CD4-positive, alpha-beta T cell treated with Interferon alpha-2 for 1 hour (primary cell): Measurements from ENCODE around the gene SMG5.
A peak's percentile ranks its signal among the peaks of the same experiment; 100 is the strongest.
"Not testable (repeated sequence)": the region's sequence is repeated elsewhere in the genome, so short reads cannot be mapped to it uniquely, and the experiment has no call there.

Source experiments
- DNase-seq, 2 donors: peaks; one replicate each; pipeline ENCODE4 v3.0.0-alpha.2; 2020 to 2022

Gene SMG5

GRCh38 chr1:156244712-156245111, 37.9 kb downstream of the SMG5 start:
- no peak for DNase-seq

- DNase-seq: no peak
These were observed 38.5 kb downstream of the SMG5 start for GRCh38 chr1:156244126-156244525.

DNA sequence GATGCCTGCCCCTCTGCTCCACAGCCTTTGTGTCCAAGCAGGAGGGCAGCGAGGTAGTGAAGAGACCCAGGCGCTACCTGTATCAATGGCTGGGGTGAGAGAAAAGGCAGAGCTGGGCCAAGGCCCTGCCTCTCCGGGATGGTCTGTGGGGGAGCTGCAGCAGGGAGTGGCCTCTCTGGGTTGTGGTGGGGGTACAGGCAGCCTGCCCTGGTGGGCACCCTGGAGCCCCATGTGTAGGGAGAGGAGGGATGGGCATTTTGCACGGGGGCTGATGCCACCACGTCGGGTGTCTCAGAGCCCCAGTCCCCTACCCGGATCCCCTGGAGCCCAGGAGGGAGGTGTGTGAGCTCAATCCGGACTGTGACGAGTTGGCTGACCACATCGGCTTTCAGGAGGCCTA, 39.9 kb downstream of the SMG5 start:
- no peak for DNase-seq

GRCh38 chr1:156241926-156242325, 40.7 kb downstream of the SMG5 start, which contains the start of gene BGLAP:
Gene BGLAP, plus strand, starts transcription at chr1:156242184. Its CDS starts 48 bp downstream, at chr1:156242232.
- DNase-seq: no peak

DNA sequence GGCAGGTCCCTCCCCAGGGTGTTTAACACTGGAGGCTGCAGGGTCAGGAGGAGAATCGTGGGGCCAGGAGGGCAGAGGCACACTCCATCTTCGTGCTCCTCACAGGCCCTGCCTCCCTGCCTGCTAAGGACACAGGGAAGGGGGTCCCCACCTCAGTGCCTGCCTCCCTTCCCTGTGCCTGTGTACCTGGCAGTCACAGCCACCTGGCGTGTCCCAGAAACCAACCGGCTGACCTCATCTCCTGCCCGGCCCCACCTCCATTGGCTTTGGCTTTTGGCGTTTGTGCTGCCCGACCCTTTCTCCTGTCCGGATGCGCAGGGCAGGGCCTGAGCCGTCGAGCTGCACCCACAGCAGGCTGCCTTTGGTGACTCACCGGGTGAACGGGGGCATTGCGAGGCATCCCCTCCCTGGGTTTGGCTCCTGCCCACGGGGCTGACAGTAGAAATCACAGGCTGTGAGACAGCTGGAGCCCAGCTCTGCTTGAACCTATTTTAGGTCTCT, 41.3 kb downstream of the SMG5 start:
- DNase-seq: no peak

DNA sequence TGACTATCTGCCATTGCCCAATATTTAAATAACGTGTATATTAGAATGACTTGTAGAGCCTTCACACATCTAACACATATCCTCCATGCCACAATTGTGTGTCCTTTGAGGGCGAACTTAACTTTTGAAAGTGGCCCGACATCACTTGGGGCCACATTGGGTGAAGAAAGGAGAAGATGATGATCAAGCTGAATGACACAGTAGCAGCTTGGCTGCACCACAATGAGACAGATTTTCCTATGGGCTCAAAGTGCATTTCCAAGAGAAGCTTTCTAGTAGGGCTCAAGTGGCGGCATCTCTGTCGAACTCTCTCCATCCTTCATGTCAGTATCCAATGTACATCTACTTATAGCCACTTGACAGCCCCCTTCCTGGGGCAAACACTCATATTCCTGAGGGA, 44.4 kb downstream of the SMG5 start:
- no peak for DNase-seq

DNA sequence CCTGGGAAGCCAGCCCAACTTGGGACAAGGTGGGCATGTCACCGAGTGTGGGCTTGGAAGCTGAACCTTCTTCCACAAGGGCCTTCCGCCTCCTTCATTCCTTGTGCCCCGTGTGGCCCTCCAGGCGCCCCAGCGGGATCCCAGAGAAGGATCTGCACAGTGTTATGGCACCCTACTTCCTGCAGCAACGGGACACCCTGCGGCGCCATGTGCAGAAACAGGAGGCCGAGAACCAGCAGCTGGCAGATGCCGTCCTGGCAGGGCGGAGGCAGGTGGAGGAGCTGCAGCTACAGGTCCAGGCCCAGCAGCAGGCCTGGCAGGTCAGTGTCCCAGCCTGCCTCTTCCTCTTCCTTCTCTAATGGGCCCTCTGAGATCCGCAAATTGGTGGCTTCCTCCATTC, 46.5 kb downstream of the SMG5 start:
- DNase-seq: no peak

DNA sequence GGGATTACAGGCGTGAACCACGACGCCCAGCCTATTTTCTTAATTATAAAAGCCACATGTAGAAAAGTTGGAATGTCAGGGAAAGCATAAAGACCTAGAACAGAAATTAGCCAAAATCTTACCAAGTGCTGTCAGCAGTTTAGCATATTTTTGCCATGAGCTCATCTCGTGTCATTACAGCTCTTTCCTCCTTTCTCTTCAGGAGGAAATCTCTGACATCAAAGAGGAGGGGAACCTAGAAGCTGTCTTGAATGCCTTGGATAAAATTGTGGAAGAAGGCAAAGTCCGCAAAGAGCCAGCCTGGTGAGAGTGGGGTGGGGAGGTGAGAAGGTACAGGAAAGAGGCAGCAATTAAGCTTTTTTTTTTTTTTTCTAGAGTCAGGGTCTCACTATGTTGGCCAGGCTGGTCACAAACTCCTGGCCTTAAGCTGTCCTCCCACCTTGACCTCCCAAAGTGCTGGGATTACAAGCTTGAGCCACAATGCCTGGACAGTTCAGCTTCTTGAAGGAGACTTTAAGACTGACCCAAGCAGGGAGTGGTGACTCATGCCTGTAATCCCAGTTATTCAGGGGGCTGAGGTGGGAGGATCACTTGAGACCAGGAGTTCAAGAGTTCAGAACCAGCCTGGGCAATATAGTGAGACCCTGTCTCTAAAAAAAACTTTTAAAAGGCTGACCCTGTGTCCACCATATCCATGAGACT, 49.0 kb downstream of the SMG5 start:
- no peak for DNase-seq

DNA sequence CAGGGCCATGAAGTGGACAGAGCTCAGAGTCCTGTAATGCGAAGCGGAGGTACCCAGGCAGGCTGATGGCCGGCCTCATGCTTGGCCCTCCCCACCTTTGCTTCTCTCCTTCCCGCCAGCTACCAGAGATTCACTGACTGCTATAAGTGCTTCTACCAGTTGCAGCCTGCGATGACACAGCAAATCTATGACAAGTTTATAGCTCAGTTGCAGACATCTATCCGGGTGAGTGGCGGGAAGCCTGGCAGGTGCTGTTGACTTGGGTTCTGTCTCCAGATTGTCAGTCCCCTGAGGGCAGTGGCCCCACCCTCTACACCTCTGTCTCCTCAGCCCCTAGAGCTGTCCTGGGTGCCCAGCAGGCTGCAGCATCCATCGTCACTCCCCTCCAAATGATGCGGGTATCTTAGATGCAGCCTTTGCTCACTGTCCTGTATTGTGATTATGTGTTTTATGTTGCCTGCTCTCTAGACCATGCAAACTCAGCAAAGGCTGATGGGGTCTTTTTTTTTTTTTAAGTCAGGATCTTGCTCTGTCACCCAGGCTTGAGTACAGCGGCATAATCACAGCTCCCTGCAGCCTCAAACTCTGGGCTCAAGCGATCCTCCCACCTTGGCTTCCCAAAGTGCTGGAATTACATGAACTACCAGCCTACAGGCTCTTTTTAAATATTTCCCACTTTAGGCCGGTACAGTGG, 50.3 kb downstream of the SMG5 start:
- DNase-seq: no peak

- no peak for DNase-seq
These were observed 52.2 kb downstream of the SMG5 start for GRCh38 chr1:156230473-156230837.

GRCh38 chr1:156229809-156230472, 52.7 kb downstream of the SMG5 start:
- no peak for DNase-seq

DNA sequence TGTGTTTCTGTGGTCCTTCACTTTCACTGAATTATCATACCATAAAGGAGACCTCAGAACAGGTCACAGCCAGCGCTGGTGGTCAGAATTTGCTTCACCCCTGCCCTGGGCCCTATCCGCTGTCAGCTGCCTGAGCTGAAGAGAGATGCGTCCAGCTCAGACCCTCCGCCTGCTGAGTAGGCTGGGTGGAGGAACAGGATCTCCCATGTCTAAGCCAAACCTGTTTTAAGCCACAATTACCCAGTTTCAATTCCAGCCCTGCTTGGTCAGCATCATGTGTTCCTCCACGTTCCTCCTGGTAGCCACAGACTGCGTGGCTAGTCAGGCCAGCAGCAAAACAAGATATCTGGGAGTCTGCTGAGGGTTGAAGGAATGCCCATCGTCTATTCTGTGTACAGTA, 54.1 kb downstream of the SMG5 start:
- no peak for DNase-seq

- DNase-seq: no peak
These were observed 55.8 kb downstream of the SMG5 start for GRCh38 chr1:156226782-156227181.

DNA sequence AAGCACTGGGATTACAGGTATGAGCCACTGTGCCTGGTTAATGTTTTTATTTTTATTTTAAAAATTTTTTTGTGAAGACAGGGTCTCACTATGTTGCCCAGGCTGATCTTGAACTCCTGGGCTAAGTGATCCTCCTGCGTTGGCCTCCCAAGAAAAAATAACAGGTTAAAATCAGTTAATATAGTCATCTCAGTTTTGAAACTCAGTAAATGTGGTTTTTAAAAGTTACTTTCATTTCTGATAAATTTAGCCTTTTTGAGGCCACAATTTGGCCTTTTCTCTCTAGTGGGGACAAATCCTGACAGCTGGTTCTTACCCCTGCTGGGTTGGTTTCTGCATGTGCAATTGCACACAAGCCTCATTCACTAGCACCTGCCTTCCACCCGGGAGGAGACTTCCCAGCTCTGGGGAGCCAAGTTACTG, 56.5 kb downstream of the SMG5 start:
- no peak for DNase-seq

- DNase-seq: no peak
These were observed 57.0 kb downstream of the SMG5 start for GRCh38 chr1:156225677-156226014.

- no peak for DNase-seq
These were observed 60.5 kb downstream of the SMG5 start for GRCh38 chr1:156221986-156222692.

- DNase-seq: no peak
These were observed 62.4 kb downstream of the SMG5 start for GRCh38 chr1:156220226-156220625.

DNA sequence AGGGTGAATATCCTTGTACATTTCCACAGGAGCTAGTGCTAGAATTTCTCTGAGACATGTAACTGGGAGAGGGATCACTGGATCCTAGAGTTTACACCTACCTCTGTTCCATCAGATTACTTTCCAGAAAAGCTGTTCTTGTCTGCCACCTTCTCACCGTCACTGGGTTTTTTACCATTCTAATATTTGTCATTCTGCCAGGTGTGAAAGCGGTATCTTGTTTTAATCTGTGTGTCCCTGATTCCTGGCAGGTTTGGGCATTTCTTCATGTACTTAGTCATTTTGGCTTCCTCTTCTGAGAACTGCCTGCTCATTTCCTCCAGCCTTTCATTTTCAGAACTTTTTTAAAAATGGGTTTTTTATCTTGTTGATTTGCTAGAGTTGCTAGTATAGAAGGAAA, 64.8 kb downstream of the SMG5 start:
- peak; percentile 50 to 80 for DNase-seq

- not testable (repeated sequence) for DNase-seq
These were observed 66.1 kb downstream of the SMG5 start for GRCh38 chr1:156216361-156217086.

- peak in 1 of 2 donors; percentile 26 for DNase-seq
These were observed 68.4 kb downstream of the SMG5 start for GRCh38 chr1:156214024-156214748.

- DNase-seq: no peak
These were observed 69.0 kb downstream of the SMG5 start for GRCh38 chr1:156213644-156213966.
